PFSK-1 (cell line): ENCODE results near the gene INPP4A.

Source experiments
- FOXP2 ChIP-seq: optimal IDR thresholded peaks from 2 replicates; pipeline ENCODE3; 2011; ENCODE audit warnings: borderline replicate concordance, control low read depth, inconsistent platforms; ENCODE audit not compliant: insufficient read depth; ENCODE audit errors: extremely low read length, extremely low read depth
- POLR2AphosphoS5 ChIP-seq: IDR thresholded peaks from 2 replicates; pipeline ENCODE4 v1.6.1; 2012; ENCODE audit warnings: low read depth, mild to moderate bottlenecking, control low read depth, low read length, moderate library complexity
- SIN3A ChIP-seq: IDR thresholded peaks from 2 replicates; pipeline ENCODE4 v1.6.1; 2012; ENCODE audit warnings: mild to moderate bottlenecking, low read length, moderate library complexity, borderline replicate concordance; ENCODE audit not compliant: insufficient read depth
- TAF1 ChIP-seq: IDR thresholded peaks from 2 replicates; pipeline ENCODE4 v1.6.1; 2012; ENCODE audit warnings: low read length, control low read depth, borderline replicate concordance; ENCODE audit not compliant: insufficient read depth
- TF ChIP-seq, protein P1 (sequence below), 2 experiments: IDR thresholded peaks; 2 replicates each; pipeline versions ENCODE4 v1.6.1 to v1.8.0; 2011 to 2012; ENCODE audit warnings: low read depth in 2 of 2, low read length in 2 of 2, control low read depth in 1 of 2, inconsistent platforms in 1 of 2, mild to moderate bottlenecking in 1 of 2, moderate library complexity in 1 of 2; ENCODE audit not compliant: insufficient read depth in 1 of 2

Gene INPP4A

GRCh38 chr2:98496750-98497493 lies 52.3 kb downstream of the INPP4A start:
- TF ChIP-seq SIN3A (no peak), FOXP2 (no peak), POLR2AphosphoS5 (no peak)
- TF ChIP-seq, protein P1, sequence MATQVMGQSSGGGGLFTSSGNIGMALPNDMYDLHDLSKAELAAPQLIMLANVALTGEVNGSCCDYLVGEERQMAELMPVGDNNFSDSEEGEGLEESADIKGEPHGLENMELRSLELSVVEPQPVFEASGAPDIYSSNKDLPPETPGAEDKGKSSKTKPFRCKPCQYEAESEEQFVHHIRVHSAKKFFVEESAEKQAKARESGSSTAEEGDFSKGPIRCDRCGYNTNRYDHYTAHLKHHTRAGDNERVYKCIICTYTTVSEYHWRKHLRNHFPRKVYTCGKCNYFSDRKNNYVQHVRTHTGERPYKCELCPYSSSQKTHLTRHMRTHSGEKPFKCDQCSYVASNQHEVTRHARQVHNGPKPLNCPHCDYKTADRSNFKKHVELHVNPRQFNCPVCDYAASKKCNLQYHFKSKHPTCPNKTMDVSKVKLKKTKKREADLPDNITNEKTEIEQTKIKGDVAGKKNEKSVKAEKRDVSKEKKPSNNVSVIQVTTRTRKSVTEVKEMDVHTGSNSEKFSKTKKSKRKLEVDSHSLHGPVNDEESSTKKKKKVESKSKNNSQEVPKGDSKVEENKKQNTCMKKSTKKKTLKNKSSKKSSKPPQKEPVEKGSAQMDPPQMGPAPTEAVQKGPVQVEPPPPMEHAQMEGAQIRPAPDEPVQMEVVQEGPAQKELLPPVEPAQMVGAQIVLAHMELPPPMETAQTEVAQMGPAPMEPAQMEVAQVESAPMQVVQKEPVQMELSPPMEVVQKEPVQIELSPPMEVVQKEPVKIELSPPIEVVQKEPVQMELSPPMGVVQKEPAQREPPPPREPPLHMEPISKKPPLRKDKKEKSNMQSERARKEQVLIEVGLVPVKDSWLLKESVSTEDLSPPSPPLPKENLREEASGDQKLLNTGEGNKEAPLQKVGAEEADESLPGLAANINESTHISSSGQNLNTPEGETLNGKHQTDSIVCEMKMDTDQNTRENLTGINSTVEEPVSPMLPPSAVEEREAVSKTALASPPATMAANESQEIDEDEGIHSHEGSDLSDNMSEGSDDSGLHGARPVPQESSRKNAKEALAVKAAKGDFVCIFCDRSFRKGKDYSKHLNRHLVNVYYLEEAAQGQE (IDR thresholded peaks at IDR 0.05; ENCODE audit: insufficient read depth in 1 of 2, low read depth in 2 of 2, low read length in 2 of 2), result no peak

DNA sequence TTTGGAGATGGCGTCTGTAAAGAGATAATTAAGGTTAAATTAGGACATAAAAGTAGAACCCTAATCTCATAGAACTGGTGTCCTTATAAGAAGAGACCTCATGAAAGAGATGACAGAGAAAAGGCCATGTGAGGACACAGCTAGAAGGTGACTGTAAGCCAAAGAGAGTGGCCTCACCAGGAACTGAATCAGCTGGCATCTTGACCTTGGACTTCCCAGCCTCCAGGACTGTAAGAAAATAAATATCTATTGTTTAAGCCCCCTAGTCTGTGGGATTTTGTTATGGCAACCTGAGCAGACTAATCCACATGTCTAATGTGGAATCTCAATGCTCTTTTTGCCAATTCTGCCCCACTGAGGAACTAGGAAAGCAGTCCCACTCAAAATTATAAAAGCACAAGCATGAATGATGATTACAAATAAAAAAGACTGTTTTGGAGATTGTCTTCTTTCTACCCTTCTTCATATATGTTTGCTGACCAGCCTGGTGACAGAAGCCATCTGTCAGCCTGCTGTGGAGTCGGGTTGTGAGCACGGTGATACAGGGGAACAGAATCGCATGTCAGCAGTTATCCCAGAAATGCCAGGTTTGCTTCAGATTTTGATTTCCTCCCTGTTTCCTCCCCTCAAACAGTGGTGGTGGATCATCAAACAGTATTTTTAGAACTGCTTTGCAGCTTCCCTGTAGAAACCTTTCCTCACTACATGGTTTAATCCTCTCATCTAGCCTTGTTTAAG lies 54.2 kb downstream of the INPP4A start:
- TF ChIP-seq TAF1, result no peak
- TF ChIP-seq POLR2AphosphoS5, result no peak
- no peak for TF ChIP-seq SIN3A
- TF ChIP-seq FOXP2, result no peak
- TF ChIP-seq, protein P1 (IDR thresholded peaks at IDR 0.05; ENCODE audit: insufficient read depth in 1 of 2, low read depth in 2 of 2, low read length in 2 of 2), result no peak

GRCh38 chr2:98500561-98500960 lies 55.9 kb downstream of the INPP4A start:
- TF ChIP-seq SIN3A (no peak), TAF1 (no peak), POLR2AphosphoS5 (no peak), FOXP2 (no peak)
- TF ChIP-seq, protein P1 (IDR thresholded peaks at IDR 0.05; ENCODE audit: insufficient read depth in 1 of 2, low read depth in 2 of 2, low read length in 2 of 2), result no peak

DNA sequence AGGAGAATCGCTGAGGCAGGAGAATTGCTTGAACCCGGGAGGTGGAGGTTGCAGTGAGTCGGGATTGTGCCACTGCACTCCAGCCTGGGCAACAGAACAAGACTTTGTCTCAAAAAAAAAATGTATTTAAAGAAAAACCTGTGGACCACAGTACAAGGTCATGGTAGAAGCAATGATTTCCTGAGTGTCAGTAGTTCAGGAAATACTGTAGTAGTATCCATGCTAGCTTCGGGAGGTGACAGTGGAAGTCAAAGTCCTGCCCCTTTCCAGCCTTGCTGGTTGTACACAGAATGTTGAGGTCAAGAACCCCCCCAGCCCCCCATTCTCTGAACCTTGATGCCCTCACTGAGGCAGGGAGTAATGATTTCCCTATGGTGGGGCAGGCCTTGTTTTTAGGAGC lies 56.6 kb downstream of the INPP4A start:
- no peak for TF ChIP-seq POLR2AphosphoS5
- no peak for TF ChIP-seq TAF1
- TF ChIP-seq FOXP2, result no peak
- no peak for TF ChIP-seq SIN3A
- TF ChIP-seq, protein P1 (IDR thresholded peaks at IDR 0.05; ENCODE audit: insufficient read depth in 1 of 2, low read depth in 2 of 2, low read length in 2 of 2), result no peak
